ENCODE data around the gene POLR2F. TPM values are rescaled to one million over a fixed set of nuclear protein-coding genes. Genes with fewer than 3 reads are reported as not detected.

POLR2F gene
- total and polyA plus RNA-seq, 4 donors: 21.4 to 152 (median 56.3) TPM

DNA sequence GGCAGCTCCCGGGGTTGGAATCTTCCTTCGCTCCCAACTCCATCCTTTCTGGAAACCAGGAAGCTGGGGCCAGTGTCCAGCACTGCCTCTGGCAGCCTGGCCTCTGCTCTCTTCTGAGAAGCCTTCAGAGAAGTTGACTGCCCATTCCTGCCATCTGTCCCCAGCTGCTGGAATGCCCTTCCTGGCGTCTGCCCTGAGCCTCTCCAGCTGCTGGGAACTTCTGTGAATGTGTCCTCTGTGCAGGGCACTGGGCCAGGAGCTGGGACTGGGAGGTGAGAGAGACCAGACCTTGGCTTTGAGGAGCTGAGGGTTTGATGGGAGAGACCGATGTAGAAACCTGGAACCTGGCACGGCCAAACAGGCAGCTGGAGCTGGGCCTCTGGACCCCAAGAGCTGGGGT is 36.8 kb downstream of the POLR2F start:
- H3K4me1 ChIP-seq (ENCODE audit: control insufficient read depth in 4 of 4, insufficient read depth in 4 of 4, low read length in 3 of 4): no peaks in the 10 kb centered on the region
- no peak overlapping the region for H3K27ac ChIP-seq (ENCODE audit: low read depth in 1 of 2, low read length in 2 of 2)
- no peaks in the 10 kb centered on the region for H3K9me3 ChIP-seq (ENCODE audit: control insufficient read depth in 4 of 4, low read length in 3 of 4)
- H3K27me3 ChIP-seq (ENCODE audit: control insufficient read depth in 4 of 4, insufficient read depth in 4 of 4, low read length in 3 of 4): no peaks in the 10 kb centered on the region
- no peak overlapping the region for H3K9ac ChIP-seq (ENCODE audit: low read depth in 1 of 2, low read length in 2 of 2)
- no peak overlapping the region for H3K4me3 ChIP-seq (ENCODE audit: low read depth in 1 of 3, low read length in 3 of 3)
- WGBS: 83% methylated on average over 5 of the region's 5 CpGs
- no peaks in the 10 kb centered on the region for H3K36me3 ChIP-seq (ENCODE audit: control insufficient read depth in 4 of 4, insufficient read depth in 3 of 4, low read depth in 1 of 4, low read length in 3 of 4)
- DNase-seq (ENCODE audit: low spot score): no peak
- TF ChIP-seq, protein P1, sequence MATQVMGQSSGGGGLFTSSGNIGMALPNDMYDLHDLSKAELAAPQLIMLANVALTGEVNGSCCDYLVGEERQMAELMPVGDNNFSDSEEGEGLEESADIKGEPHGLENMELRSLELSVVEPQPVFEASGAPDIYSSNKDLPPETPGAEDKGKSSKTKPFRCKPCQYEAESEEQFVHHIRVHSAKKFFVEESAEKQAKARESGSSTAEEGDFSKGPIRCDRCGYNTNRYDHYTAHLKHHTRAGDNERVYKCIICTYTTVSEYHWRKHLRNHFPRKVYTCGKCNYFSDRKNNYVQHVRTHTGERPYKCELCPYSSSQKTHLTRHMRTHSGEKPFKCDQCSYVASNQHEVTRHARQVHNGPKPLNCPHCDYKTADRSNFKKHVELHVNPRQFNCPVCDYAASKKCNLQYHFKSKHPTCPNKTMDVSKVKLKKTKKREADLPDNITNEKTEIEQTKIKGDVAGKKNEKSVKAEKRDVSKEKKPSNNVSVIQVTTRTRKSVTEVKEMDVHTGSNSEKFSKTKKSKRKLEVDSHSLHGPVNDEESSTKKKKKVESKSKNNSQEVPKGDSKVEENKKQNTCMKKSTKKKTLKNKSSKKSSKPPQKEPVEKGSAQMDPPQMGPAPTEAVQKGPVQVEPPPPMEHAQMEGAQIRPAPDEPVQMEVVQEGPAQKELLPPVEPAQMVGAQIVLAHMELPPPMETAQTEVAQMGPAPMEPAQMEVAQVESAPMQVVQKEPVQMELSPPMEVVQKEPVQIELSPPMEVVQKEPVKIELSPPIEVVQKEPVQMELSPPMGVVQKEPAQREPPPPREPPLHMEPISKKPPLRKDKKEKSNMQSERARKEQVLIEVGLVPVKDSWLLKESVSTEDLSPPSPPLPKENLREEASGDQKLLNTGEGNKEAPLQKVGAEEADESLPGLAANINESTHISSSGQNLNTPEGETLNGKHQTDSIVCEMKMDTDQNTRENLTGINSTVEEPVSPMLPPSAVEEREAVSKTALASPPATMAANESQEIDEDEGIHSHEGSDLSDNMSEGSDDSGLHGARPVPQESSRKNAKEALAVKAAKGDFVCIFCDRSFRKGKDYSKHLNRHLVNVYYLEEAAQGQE (IDR thresholded peaks at IDR 0.05): no peak
- TF ChIP-seq, protein P2, sequence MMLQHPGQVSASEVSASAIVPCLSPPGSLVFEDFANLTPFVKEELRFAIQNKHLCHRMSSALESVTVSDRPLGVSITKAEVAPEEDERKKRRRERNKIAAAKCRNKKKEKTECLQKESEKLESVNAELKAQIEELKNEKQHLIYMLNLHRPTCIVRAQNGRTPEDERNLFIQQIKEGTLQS (IDR thresholded peaks at IDR 0.05): no peak
- TF ChIP-seq HNF4A (conservative IDR thresholded peaks at IDR 0.05) (no peak), RXRA (IDR thresholded peaks at IDR 0.05) (no peak), HNF4G (IDR thresholded peaks at IDR 0.05) (no peak), FOXA1 (IDR thresholded peaks at IDR 0.05) (no peak), RAD21 (IDR thresholded peaks at IDR 0.05) (no peak), EGR1 (IDR thresholded peaks at IDR 0.05; ENCODE audit: low read depth in 2 of 2) (no peak), FOXA2 (IDR thresholded peaks at IDR 0.05) (no peak), GABPA (IDR thresholded peaks at IDR 0.05 in 1 of 2, conservative IDR thresholded peaks at IDR 0.05 in 1 of 2) (no peak), NR2F2 (IDR thresholded peaks at IDR 0.05) (no peak)
- TF ChIP-seq, protein P3, sequence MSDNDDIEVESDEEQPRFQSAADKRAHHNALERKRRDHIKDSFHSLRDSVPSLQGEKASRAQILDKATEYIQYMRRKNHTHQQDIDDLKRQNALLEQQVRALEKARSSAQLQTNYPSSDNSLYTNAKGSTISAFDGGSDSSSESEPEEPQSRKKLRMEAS (IDR thresholded peaks at IDR 0.05): no peak
- TF ChIP-seq, protein P4, sequence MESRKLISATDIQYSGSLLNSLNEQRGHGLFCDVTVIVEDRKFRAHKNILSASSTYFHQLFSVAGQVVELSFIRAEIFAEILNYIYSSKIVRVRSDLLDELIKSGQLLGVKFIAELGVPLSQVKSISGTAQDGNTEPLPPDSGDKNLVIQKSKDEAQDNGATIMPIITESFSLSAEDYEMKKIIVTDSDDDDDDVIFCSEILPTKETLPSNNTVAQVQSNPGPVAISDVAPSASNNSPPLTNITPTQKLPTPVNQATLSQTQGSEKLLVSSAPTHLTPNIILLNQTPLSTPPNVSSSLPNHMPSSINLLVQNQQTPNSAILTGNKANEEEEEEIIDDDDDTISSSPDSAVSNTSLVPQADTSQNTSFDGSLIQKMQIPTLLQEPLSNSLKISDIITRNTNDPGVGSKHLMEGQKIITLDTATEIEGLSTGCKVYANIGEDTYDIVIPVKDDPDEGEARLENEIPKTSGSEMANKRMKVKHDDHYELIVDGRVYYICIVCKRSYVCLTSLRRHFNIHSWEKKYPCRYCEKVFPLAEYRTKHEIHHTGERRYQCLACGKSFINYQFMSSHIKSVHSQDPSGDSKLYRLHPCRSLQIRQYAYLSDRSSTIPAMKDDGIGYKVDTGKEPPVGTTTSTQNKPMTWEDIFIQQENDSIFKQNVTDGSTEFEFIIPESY (IDR thresholded peaks at IDR 0.05): no peak
- TF ChIP-seq, protein P5, sequence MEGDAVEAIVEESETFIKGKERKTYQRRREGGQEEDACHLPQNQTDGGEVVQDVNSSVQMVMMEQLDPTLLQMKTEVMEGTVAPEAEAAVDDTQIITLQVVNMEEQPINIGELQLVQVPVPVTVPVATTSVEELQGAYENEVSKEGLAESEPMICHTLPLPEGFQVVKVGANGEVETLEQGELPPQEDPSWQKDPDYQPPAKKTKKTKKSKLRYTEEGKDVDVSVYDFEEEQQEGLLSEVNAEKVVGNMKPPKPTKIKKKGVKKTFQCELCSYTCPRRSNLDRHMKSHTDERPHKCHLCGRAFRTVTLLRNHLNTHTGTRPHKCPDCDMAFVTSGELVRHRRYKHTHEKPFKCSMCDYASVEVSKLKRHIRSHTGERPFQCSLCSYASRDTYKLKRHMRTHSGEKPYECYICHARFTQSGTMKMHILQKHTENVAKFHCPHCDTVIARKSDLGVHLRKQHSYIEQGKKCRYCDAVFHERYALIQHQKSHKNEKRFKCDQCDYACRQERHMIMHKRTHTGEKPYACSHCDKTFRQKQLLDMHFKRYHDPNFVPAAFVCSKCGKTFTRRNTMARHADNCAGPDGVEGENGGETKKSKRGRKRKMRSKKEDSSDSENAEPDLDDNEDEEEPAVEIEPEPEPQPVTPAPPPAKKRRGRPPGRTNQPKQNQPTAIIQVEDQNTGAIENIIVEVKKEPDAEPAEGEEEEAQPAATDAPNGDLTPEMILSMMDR (IDR thresholded peaks at IDR 0.05; ENCODE audit: low read depth, low read length, missing input control): no peak

DNA sequence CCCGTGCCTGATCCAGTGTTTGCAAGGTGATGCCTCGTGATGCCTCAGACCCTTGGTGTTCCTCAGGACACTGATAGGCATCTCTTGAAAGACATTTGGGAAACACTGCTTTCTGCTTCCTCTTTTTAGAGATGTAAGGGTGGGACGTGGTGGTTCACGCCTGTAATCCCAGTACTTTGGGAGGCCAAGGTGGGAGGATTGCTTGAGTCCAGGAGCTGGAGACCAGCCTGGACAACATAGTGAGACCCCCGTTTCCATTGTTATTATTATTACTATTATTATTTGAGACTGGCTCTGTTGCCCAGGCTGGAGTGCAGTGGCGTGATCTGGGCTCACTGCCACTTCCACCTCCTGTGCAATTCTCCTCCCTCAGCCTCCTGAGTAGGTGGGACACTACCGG is 37.4 kb downstream of the POLR2F start:
- Histone ChIP-seq H3K9me3 (ENCODE audit: control insufficient read depth in 4 of 4, low read length in 3 of 4) (no peaks in the 10 kb centered on the region), H3K36me3 (ENCODE audit: control insufficient read depth in 4 of 4, insufficient read depth in 3 of 4, low read depth in 1 of 4, low read length in 3 of 4) (no peaks in the 10 kb centered on the region), H3K27me3 (ENCODE audit: control insufficient read depth in 4 of 4, insufficient read depth in 4 of 4, low read length in 3 of 4) (no peaks in the 10 kb centered on the region), H3K9ac (ENCODE audit: low read depth in 1 of 2, low read length in 2 of 2) (no peak overlapping the region), H3K4me3 (ENCODE audit: low read depth in 1 of 3, low read length in 3 of 3) (no peak overlapping the region), H3K27ac (ENCODE audit: low read depth in 1 of 2, low read length in 2 of 2) (no peak overlapping the region), H3K4me1 (ENCODE audit: control insufficient read depth in 4 of 4, insufficient read depth in 4 of 4, low read length in 3 of 4) (no peaks in the 10 kb centered on the region)
- no peak for DNase-seq (ENCODE audit: low spot score)
- TF ChIP-seq HNF4G (IDR thresholded peaks at IDR 0.05): no peak
- TF ChIP-seq RXRA (IDR thresholded peaks at IDR 0.05): no peak
- no peak for TF ChIP-seq EGR1 (IDR thresholded peaks at IDR 0.05; ENCODE audit: low read depth in 2 of 2)
- TF ChIP-seq, protein P5 (IDR thresholded peaks at IDR 0.05; ENCODE audit: low read depth, low read length, missing input control): no peak
- TF ChIP-seq, protein P3 (IDR thresholded peaks at IDR 0.05): no peak
- TF ChIP-seq FOXA2 (IDR thresholded peaks at IDR 0.05): no peak
- TF ChIP-seq NR2F2 (IDR thresholded peaks at IDR 0.05): no peak
- no peak for TF ChIP-seq FOXA1 (IDR thresholded peaks at IDR 0.05)
- no peak for TF ChIP-seq GABPA (IDR thresholded peaks at IDR 0.05 in 1 of 2, conservative IDR thresholded peaks at IDR 0.05 in 1 of 2)
- TF ChIP-seq RAD21 (IDR thresholded peaks at IDR 0.05): no peak
- no peak for TF ChIP-seq JUND (IDR thresholded peaks at IDR 0.05)
- TF ChIP-seq, protein P4 (IDR thresholded peaks at IDR 0.05): no peak
- TF ChIP-seq, protein P2 (IDR thresholded peaks at IDR 0.05): no peak
- 93% methylated on average over 7 of the region's 7 CpGs for WGBS
